HCT116 (cell line): ENCODE data around the gene CCL16. TPM values are rescaled to one million over a fixed set of nuclear protein-coding genes. Genes with fewer than 3 reads are reported as not detected.

Source experiments
- ATAC-seq: fragments of 200-7000 bp; cut with Tn5 transposase; 2 replicates; pipeline ENCODE4 v1.9.1; 2020; ENCODE audit warnings: mild to moderate bottlenecking, moderate library complexity
- BruUV-seq: library from RNA; stranded (reverse); fragments of 400-500 nt; replicated peaks from 2 replicates; lab custom pipeline; 2021; lab: Mats Ljungman, UMichigan
- CTCF ChIA-PET: fragments of 300-600 bp; sonication (Branson Sonifier 250); formaldehyde crosslinking; loops from one replicate; lab custom pipeline; 2021; ENCODE audit warnings: antibody characterized with exemption; lab: Charles Lee
- POLR2A ChIA-PET: fragments of 300-600, 350-600 bp; sonication (Branson Sonifier 250); formaldehyde crosslinking; loops from one replicate; lab custom pipeline; 2021; ENCODE audit warnings: antibody characterized with exemption; lab: Charles Lee
- RAD21 ChIA-PET, 2 experiments: fragments of 300-600 bp; sonication (Branson Sonifier 250); formaldehyde crosslinking; loops; one replicate each; lab custom pipeline; 2023; ENCODE audit warnings: low total read pairs in 2 of 2; ENCODE audit not compliant: uncharacterized antibody in 2 of 2, unreplicated experiment in 2 of 2, low non-redundant PET in 1 of 2; lab: Charles Lee
- DNase-seq: peaks from one replicate; pipeline ENCODE4 v3.0.0-alpha.2; 2010; ENCODE audit warnings: low read depth, low spot score
- H2AFZ ChIP-seq: fragments of 200-600 bp; shearing (Covaris generic), sonication (generic); 2 replicates; pipeline ENCODE4 v1.6.1; 2017; ENCODE audit warnings: low read depth, mixed run types, mixed read lengths, antibody characterized with exemption, low read length; ENCODE audit not compliant: poor library complexity, severe bottlenecking
- H3K27ac ChIP-seq: 2 replicates; pipeline ENCODE4 v1.5.1; 2012; ENCODE audit warnings: low read depth, low read length
- H3K27me3 ChIP-seq: fragments of 200-600 bp; sonication (generic); 2 replicates; pipeline ENCODE4 v1.6.1; 2016; ENCODE audit warnings: mixed run types, low read length, mixed read lengths; ENCODE audit not compliant: insufficient read depth
- H3K36me3 ChIP-seq, 2 experiments: fragments of 200-500 bp in 1 of 2; fragments of 200-600 bp in 1 of 2; sonication (Bioruptor generic) in 1 of 2; sonication (generic) in 1 of 2; 2 replicates each; pipeline versions ENCODE4 v1.5.1 to v1.6.1; 2014 to 2016; ENCODE audit warnings: low read length in 2 of 2, inconsistent platforms in 1 of 2, mixed read lengths in 1 of 2, mixed run types in 1 of 2; ENCODE audit not compliant: insufficient read depth in 2 of 2, control insufficient read depth in 1 of 2
- H3K4me1 ChIP-seq, 2 experiments: fragments of 200-600 bp in 1 of 2; sonication (generic) in 1 of 2; 2 replicates each; pipeline versions ENCODE4 v1.5.1 to v1.6.1; 2012 to 2017; ENCODE audit warnings: low read length in 2 of 2, inconsistent platforms in 1 of 2, mild to moderate bottlenecking in 1 of 2, mixed read lengths in 1 of 2, mixed run types in 1 of 2, moderate library complexity in 1 of 2; ENCODE audit not compliant: insufficient read depth in 2 of 2, control insufficient read depth in 1 of 2
- H3K4me2 ChIP-seq: fragments of 200-600 bp; sonication (generic); 2 replicates; pipeline ENCODE4 v1.6.1; 2017; ENCODE audit warnings: mixed run types, low read length, mixed read lengths
- H3K4me3 ChIP-seq, 2 experiments: fragments of 200-600 bp in 1 of 2; sonication (generic) in 1 of 2; replicated peaks in 1 of 2; 2 replicates each; pipeline ENCODE4 v1.5.1; 2011 to 2016; ENCODE audit warnings: low read length in 2 of 2, control low read depth in 1 of 2, low read depth in 1 of 2, mild to moderate bottlenecking in 1 of 2, mixed read lengths in 1 of 2, mixed run types in 1 of 2
- H3K79me2 ChIP-seq: fragments of 200-600 bp; sonication (generic); 2 replicates; pipeline ENCODE4 v1.6.1; 2017; ENCODE audit warnings: mild to moderate bottlenecking, mixed run types, low read length, moderate library complexity, mixed read lengths; ENCODE audit not compliant: insufficient read depth
- H3K9ac ChIP-seq: fragments of 200-600 bp; sonication (generic); 2 replicates; pipeline ENCODE4 v1.6.1; 2016; ENCODE audit warnings: low read length, mixed read lengths
- H3K9me2 ChIP-seq: fragments of 200-600 bp; sonication (generic), shearing (Covaris generic); 2 replicates; pipeline ENCODE4 v1.6.1; 2017; ENCODE audit warnings: mixed run types, mild to moderate bottlenecking, moderate library complexity; ENCODE audit not compliant: insufficient read depth
- H3K9me3 ChIP-seq, 2 experiments: fragments of 200-500 bp in 1 of 2; fragments of 200-600 bp in 1 of 2; sonication (Bioruptor generic) in 1 of 2; sonication (generic) in 1 of 2; 2 replicates each; pipeline ENCODE4 v1.6.1; 2014 to 2017; ENCODE audit warnings: low read length in 2 of 2, mixed read lengths in 2 of 2, inconsistent platforms in 1 of 2, low read depth in 1 of 2, mild to moderate bottlenecking in 1 of 2, mixed run types in 1 of 2, moderate library complexity in 1 of 2; ENCODE audit not compliant: control insufficient read depth in 1 of 2, insufficient read depth in 1 of 2
- H4K20me1 ChIP-seq: fragments of 200-600 bp; sonication (generic), shearing (Covaris generic); 2 replicates; pipeline ENCODE4 v1.6.1; 2017; ENCODE audit warnings: mixed run types, mild to moderate bottlenecking, moderate library complexity; ENCODE audit not compliant: insufficient read depth
- CBX3 ChIP-seq: IDR thresholded peaks from 2 replicates; pipeline ENCODE4 v1.6.1; 2012; ENCODE audit warnings: low read depth
- CEBPB ChIP-seq: IDR thresholded peaks from 2 replicates; pipeline ENCODE4 v1.6.1; 2012; ENCODE audit warnings: low read depth
- EGR1 ChIP-seq: IDR thresholded peaks from 2 replicates; pipeline ENCODE4 v1.6.1; 2012; ENCODE audit warnings: low read depth
- ELF1 ChIP-seq: IDR thresholded peaks from 2 replicates; pipeline ENCODE4 v1.6.1; 2012; ENCODE audit warnings: low read depth, borderline replicate concordance
- EZH2 ChIP-seq: fragments of 200-600 bp; sonication (generic); IDR thresholded peaks from 2 replicates; pipeline ENCODE4 v1.6.1; 2017; ENCODE audit warnings: antibody characterized with exemption, mixed run types
- EZH2phosphoT487 ChIP-seq: fragments of 200-600 bp; IDR thresholded peaks from 2 replicates; pipeline ENCODE4 v1.6.1; 2018; ENCODE audit warnings: antibody characterized with exemption, borderline replicate concordance
- FOSL1 ChIP-seq: IDR thresholded peaks from 2 replicates; pipeline ENCODE4 v1.6.1; 2012; ENCODE audit warnings: low read depth
- JUND ChIP-seq: IDR thresholded peaks from 2 replicates; pipeline ENCODE4 v1.6.1; 2012
- POLR2A ChIP-seq: IDR thresholded peaks from 2 replicates; pipeline ENCODE4 v1.7.0; 2011; ENCODE audit warnings: borderline replicate concordance; ENCODE audit not compliant: insufficient read depth, insufficient read length; ENCODE audit errors: extremely low read depth
- SP1 ChIP-seq: IDR thresholded peaks from 2 replicates; pipeline ENCODE4 v1.6.1; 2012; ENCODE audit warnings: low read depth
- TCF7L2 ChIP-seq: IDR thresholded peaks from 2 replicates; pipeline ENCODE4 v1.7.0; 2011; ENCODE audit warnings: borderline replicate concordance, inconsistent platforms; ENCODE audit not compliant: insufficient read depth, insufficient read length; ENCODE audit errors: extremely low read depth
- ZFX ChIP-seq: fragments of 450-650 bp; IDR thresholded peaks from 2 replicates; pipeline ENCODE4 v1.6.1; 2017
- intact Hi-C: fragments of 100-400 bp; cut with micrococcal nuclease; formaldehyde crosslinking; loops from 2 replicates; pipeline ENCODE4 v1.10.0; 2022
- total RNA-seq: library from RNA; stranded (reverse); gene quantifications from one replicate; pipeline ENCODE4 v1.2.1, GENCODE V29; 2021; ENCODE audit not compliant: unreplicated experiment
- TF ChIP-seq, protein P1 (sequence below), 3 experiments: fragments of 200-600 bp in 1 of 3; sonication (generic) in 1 of 3; IDR thresholded peaks in 2 of 3; conservative IDR thresholded peaks in 1 of 3; 2 replicates each; pipeline ENCODE4 v1.5.1; 2012 to 2017; ENCODE audit warnings: low read depth in 2 of 3, low read length in 2 of 3, antibody characterized with exemption in 1 of 3, borderline replicate concordance in 1 of 3, control low read depth in 1 of 3, mild to moderate bottlenecking in 1 of 3, mixed read lengths in 1 of 3, mixed run types in 1 of 3, moderate library complexity in 1 of 3; ENCODE audit not compliant: insufficient read depth in 1 of 3
- TF ChIP-seq, protein P2 (sequence below): IDR thresholded peaks from 2 replicates; pipeline ENCODE4 v1.6.1; 2012
- TF ChIP-seq, protein P3 (sequence below): IDR thresholded peaks from 2 replicates; pipeline ENCODE4 v1.6.1; 2011; ENCODE audit warnings: mild to moderate bottlenecking, low read length, moderate library complexity; ENCODE audit not compliant: insufficient replicate concordance; ENCODE audit errors: extremely low read depth

Gene CCL16
- total RNA-seq, 1 experiment from 2014 or later = not detected

DNA sequence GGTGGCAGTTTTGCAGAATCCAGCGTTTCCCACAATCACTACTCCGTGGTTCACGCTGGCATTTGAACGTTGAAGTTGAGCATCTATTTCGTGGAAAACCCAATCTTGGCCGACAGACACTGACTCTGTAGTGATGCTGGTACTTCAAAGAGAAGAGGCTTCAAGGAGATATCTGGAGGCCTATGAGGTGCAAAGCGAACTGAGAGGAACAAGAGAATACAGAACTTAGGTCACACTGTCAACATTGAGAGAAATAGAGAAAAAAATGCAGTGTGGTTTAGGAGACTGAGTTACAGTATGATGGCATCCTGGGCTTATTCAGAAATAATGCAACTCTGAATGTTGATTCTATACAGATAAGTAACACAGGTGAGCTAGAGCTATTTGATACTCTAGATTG is 16.0 kb downstream of the CCL16 start (continued):
- TF ChIP-seq JUND (no peak), EGR1 (no peak), SP1 (no peak), CEBPB (no peak), EZH2phosphoT487 (no peak), CBX3 (no peak), EZH2 (no peak), FOSL1 (no peak)

DNA sequence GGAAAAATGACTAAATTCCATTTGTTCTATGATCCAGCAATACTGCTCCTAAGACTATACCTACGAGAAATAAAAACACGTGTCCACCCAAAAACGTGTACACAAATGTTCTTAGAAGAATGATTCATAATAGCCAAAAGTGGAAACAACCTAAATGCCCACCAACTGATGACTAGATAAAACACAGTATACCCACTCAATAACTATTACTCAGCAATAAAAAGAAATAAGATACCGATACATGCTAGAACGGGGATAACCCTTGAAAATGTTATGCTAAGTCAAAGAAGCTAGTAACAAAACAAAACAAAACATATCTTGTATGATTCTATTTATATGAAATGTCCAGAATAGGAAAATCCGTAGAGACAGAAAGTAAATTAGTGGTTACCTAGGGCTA is 17.6 kb downstream of the CCL16 start:
- intact Hi-C loops = no loop called here
- H3K27me3 ChIP-seq = no peaks in the 10 kb centered on the region
- no peak overlapping the region for H3K9ac ChIP-seq

More for the DNA sequence above, 17.6 kb downstream of the CCL16 start:
- Histone ChIP-seq H3K9me3 (no peaks in the 10 kb centered on the region), H3K4me1 (no peaks in the 10 kb centered on the region), H3K9me2 (no peaks in the 10 kb centered on the region), H3K4me3 (no peak overlapping the region), H3K36me3 (no peaks in the 10 kb centered on the region), H4K20me1 (no peaks in the 10 kb centered on the region), H3K27ac (no peak overlapping the region), H3K79me2 (no peaks in the 10 kb centered on the region), H3K4me2 (no peak overlapping the region), H2AFZ (no peak overlapping the region)
- TF ChIP-seq SP1 (no peak), POLR2A (no peak), EGR1 (no peak), JUND (no peak), ELF1 (no peak), TCF7L2 (no peak), ZFX (no peak)
- TF ChIP-seq, protein P1, sequence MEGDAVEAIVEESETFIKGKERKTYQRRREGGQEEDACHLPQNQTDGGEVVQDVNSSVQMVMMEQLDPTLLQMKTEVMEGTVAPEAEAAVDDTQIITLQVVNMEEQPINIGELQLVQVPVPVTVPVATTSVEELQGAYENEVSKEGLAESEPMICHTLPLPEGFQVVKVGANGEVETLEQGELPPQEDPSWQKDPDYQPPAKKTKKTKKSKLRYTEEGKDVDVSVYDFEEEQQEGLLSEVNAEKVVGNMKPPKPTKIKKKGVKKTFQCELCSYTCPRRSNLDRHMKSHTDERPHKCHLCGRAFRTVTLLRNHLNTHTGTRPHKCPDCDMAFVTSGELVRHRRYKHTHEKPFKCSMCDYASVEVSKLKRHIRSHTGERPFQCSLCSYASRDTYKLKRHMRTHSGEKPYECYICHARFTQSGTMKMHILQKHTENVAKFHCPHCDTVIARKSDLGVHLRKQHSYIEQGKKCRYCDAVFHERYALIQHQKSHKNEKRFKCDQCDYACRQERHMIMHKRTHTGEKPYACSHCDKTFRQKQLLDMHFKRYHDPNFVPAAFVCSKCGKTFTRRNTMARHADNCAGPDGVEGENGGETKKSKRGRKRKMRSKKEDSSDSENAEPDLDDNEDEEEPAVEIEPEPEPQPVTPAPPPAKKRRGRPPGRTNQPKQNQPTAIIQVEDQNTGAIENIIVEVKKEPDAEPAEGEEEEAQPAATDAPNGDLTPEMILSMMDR (IDR thresholded peaks at IDR 0.05 in 2 of 3, conservative IDR thresholded peaks at IDR 0.05 in 1 of 3; ENCODE audit: borderline replicate concordance in 1 of 3, insufficient read depth in 1 of 3, low read depth in 2 of 3, low read length in 2 of 3) = no peak
- TF ChIP-seq, protein P2, sequence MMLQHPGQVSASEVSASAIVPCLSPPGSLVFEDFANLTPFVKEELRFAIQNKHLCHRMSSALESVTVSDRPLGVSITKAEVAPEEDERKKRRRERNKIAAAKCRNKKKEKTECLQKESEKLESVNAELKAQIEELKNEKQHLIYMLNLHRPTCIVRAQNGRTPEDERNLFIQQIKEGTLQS = no peak
- TF ChIP-seq, protein P3, sequence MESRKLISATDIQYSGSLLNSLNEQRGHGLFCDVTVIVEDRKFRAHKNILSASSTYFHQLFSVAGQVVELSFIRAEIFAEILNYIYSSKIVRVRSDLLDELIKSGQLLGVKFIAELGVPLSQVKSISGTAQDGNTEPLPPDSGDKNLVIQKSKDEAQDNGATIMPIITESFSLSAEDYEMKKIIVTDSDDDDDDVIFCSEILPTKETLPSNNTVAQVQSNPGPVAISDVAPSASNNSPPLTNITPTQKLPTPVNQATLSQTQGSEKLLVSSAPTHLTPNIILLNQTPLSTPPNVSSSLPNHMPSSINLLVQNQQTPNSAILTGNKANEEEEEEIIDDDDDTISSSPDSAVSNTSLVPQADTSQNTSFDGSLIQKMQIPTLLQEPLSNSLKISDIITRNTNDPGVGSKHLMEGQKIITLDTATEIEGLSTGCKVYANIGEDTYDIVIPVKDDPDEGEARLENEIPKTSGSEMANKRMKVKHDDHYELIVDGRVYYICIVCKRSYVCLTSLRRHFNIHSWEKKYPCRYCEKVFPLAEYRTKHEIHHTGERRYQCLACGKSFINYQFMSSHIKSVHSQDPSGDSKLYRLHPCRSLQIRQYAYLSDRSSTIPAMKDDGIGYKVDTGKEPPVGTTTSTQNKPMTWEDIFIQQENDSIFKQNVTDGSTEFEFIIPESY = no peak
- ATAC-seq (no peak), DNase-seq (no peak)
- ChIA-PET POLR2A (interaction anchor here (0.6 kb wide), 1 partner anchor 12 kb away, joined by 3 read pairs; no protein-coding TSS in a partner anchor), RAD21 (no interaction called here), CTCF (no interaction called here)
- BruUV-seq = no TSS peak
